Gastroesophageal sphincter (tissue), 3 donors: Measurements from ENCODE around the gene CARD19.

Experiments used
- POLR2AphosphoS5 ChIP-seq: sonication (generic); formaldehyde crosslinking; IDR thresholded peaks from one replicate; pipeline ENCODE4 v1.6.1; 2017; ENCODE audit warnings: antibody characterized with exemption
- TF ChIP-seq, protein P1 (sequence below), 4 experiments: fragments of 200-600 bp in 2 of 4; fragments of 450-650 bp in 2 of 4; sonication (generic) in 1 of 4; IDR thresholded peaks; one replicate each; pipeline ENCODE4 v1.5.1; 2017 to 2019; ENCODE audit warnings: antibody characterized with exemption in 4 of 4, mild to moderate bottlenecking in 2 of 4, moderate library complexity in 2 of 4

DNA sequence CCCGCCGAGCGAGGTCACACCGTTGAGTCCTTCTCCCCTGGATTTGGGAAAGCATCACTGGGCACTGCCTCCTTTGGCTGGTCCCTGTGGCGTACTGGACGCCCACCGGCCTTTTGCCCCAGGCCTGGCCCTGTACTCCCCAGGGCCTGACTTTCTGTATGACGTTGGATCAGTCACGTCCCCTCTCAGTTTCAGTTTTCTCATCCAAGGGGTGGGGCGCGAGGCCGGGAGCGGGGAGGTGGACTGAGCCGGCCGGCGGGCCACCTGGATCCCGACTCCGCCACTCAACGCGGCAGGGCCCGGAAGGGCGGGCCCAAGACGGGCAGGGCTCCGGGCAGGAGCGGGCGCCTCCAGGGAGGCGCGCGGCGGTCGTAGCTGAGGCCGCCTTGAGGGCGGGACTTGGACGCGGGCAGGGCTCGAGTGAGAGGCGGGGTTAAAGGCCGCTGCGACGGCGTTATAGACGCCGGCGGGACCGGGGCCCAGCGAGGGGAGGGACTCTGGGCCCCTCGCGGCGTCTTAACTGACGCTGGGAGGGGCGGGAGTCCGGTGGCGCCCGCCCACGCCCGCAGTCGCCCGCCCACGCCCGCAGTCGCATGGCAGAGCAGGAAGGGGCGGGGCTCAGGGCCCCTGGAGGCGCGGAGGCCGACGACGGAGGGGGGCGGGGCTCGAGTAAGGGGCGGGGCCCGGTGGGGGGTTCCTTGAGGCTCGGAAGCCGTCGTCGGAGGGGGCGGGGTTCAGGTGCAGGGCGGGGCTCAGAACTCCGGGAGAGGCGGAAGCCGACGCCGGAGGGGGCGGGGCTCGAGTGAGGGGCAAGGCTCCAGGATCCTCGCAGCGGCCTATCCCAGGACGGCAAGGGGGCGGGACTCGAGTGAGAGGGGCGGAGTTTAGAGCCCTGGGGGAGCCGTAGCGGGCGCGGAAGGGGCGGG lies 549 bp upstream of the CARD19 start:
- TF ChIP-seq, protein P1, sequence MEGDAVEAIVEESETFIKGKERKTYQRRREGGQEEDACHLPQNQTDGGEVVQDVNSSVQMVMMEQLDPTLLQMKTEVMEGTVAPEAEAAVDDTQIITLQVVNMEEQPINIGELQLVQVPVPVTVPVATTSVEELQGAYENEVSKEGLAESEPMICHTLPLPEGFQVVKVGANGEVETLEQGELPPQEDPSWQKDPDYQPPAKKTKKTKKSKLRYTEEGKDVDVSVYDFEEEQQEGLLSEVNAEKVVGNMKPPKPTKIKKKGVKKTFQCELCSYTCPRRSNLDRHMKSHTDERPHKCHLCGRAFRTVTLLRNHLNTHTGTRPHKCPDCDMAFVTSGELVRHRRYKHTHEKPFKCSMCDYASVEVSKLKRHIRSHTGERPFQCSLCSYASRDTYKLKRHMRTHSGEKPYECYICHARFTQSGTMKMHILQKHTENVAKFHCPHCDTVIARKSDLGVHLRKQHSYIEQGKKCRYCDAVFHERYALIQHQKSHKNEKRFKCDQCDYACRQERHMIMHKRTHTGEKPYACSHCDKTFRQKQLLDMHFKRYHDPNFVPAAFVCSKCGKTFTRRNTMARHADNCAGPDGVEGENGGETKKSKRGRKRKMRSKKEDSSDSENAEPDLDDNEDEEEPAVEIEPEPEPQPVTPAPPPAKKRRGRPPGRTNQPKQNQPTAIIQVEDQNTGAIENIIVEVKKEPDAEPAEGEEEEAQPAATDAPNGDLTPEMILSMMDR (IDR thresholded peaks at IDR 0.05), result no peak
- TF ChIP-seq POLR2AphosphoS5, result no peak
